ENCODE measurements around the gene LOC128125822.
A peak's percentile ranks its signal among the peaks of the same experiment; 100 is the strongest.

The LOC128125822 gene

DNA sequence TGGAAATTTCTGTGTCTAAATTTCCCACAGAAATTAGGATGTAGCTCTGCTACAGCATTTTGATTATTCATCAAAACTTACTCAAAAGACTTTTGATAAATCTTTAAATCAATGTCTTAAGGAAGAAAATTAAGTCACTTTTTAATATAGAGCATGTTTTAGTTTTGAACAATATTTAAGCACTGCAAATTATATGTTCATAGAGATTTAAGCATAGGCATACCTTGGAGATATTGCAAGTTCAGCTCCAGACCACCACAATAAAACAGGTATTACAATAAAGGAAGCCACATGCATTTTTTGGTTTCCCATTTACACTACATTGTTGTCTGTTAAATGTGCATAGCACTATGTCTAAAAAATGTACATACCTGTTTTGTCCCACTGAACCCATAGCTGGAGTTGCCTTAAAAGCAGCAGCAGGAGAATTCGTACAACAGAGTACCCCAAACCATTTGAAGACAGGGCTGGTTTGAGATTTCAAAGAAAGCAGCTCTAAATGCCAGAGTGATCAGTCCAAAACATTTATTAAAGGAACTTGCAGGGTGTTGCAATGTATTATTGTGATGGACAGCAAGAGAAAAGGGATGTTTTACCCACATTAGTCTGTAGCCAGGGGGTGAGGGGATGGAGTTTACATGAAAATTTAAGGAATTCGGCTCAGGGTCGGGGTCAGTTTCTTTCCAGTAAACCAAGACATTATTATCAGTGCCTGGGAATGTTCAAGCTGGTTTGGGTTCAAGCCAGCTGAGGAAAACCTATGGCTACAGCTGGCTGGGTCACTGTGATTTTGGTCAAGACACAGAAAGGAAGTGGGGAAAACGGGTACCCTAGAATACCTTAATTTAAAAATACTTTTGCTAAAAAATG lies 6.3 kb upstream of the LOC128125822 start:
- TF ChIP-seq, protein P1, sequence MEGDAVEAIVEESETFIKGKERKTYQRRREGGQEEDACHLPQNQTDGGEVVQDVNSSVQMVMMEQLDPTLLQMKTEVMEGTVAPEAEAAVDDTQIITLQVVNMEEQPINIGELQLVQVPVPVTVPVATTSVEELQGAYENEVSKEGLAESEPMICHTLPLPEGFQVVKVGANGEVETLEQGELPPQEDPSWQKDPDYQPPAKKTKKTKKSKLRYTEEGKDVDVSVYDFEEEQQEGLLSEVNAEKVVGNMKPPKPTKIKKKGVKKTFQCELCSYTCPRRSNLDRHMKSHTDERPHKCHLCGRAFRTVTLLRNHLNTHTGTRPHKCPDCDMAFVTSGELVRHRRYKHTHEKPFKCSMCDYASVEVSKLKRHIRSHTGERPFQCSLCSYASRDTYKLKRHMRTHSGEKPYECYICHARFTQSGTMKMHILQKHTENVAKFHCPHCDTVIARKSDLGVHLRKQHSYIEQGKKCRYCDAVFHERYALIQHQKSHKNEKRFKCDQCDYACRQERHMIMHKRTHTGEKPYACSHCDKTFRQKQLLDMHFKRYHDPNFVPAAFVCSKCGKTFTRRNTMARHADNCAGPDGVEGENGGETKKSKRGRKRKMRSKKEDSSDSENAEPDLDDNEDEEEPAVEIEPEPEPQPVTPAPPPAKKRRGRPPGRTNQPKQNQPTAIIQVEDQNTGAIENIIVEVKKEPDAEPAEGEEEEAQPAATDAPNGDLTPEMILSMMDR (IDR thresholded peaks at IDR 0.05; ENCODE audit: control insufficient read depth, extremely low read depth, insufficient read depth) = no peak
- H3K4me3 ChIP-seq (ENCODE audit: low read depth, low read length) = no peak overlapping the region
- DNase-seq (ENCODE audit: low read depth) = no peak

DNA sequence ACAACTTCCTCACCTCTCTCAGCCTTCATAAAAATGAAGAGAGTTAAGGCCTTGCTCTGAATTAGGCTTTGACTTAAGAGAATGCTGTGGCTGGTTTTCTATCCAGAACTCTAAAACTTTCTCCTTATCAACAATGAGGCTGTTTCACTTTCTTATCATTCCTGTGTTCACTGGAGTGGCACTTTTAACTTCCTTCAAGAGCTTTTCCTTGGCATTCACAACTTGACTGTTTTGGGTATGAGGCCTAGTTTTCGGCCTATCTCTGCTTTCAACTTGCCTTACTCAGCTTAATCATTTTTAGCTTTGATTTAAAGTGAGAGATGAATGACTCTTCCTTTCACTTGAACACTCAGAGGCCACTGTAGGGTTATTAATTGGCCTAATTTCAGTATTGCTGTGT lies 4.3 kb upstream of the LOC128125822 start:
- no peak for DNase-seq (ENCODE audit: low read depth)
- no peak overlapping the region for H3K4me3 ChIP-seq (ENCODE audit: low read depth, low read length)
- TF ChIP-seq, protein P1 (IDR thresholded peaks at IDR 0.05; ENCODE audit: control insufficient read depth, extremely low read depth, insufficient read depth) = no peak

DNA sequence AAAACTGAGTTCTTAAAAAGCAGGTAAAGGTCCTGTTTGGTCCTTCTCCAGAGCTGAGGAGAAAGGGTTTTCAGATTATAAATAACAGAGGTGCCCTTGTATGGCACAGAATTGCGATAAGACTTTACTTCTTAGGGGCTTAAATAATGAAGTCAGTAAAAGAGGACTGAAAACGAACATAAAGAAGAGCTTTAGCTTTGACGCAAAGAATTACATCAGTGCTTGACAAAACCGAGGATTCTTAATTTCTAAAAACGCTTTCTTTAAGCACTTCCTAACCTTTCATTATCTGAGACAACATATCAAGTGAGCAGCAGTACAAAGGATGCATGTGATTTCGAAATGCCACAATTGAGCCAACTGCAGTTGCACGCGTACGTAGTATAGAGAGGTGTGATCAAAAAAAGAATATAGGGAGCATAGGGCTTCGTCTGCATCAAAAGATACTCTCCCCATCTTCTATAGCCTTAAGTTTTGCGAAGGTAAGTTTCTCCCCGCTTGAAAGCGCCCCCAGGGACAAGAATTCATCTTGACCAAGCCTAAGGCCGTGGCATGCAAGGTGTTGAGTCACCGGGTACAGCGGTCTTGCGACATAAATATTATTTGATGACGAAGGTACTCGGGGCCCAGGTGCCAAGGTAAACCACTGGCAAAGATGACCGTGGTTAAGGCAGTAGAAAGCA lies 778 bp upstream of the LOC128125822 start:
- peak overlapping the region; percentile 62 for H3K4me3 ChIP-seq (ENCODE audit: low read depth, low read length)
- TF ChIP-seq, protein P1 (IDR thresholded peaks at IDR 0.05; ENCODE audit: control insufficient read depth, extremely low read depth, insufficient read depth) = no peak
- no peak for DNase-seq (ENCODE audit: low read depth)

DNA sequence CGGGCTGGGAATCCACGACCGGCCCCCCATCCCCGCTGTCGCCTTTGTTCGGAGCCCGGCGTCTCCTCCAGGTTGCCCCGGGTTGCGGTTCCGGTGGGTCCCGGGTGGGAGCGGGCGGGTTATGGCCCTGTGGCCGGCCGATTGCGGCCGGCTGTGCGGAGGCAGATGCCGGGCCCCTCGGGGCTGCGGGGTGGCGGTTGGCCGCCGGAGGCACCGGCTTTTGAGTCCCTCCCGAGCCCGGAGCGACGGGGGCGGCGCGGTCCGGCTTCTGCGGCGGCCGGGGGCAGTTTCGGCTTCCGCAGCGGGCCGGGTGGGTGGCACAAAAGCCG lies 431 bp downstream of the LOC128125822 start:
- TF ChIP-seq, protein P1 (IDR thresholded peaks at IDR 0.05; ENCODE audit: control insufficient read depth, extremely low read depth, insufficient read depth) = no peak
- peak overlapping the region; percentile 62 for H3K4me3 ChIP-seq (ENCODE audit: low read depth, low read length)
- DNase-seq (ENCODE audit: low read depth) = no peak

DNA sequence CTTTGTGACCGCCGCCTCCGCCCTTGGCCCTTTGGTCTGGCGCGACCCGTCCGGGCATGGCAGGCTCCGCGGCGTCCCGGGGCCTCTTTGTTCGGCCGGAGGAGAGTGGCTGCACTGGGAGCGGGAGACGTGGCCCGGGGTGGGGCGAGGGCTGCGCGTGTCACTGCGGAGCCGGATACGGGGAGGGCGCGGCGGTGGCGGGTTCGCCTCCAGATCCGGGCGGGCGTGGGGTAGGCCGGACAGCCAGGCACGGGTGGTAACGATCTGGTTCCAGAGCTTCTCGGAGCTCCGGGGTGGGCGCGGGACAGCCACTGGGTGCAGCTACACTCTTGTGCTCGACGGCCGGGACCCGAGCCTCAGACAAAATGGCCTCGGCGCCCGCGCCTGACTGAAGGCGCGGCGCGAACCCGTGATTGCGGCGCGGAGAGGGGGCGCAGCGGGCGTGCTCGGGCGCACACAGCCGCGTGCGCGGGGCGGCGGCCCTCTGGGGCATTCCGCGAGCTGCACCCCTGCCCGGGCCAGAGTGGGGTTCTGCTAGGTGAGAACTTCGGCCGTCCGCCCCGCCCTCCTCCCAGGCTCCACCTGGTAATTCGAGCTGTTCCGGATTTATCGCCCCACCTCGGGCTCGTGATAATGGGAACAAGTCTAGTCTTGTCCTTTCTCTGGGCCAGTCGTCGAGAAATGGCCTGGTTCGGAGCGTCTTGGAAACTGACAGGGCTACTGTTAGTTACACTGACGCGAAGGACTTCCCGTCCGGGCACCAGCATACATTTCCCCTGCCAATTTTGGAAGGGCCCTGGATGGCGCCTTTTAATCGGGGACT lies 1.0 kb downstream of the LOC128125822 start:
- DNase-seq (ENCODE audit: low read depth) = peak; percentile 73
- TF ChIP-seq, protein P1 (IDR thresholded peaks at IDR 0.05; ENCODE audit: control insufficient read depth, extremely low read depth, insufficient read depth) = no peak
- peak overlapping the region; percentile 62 for H3K4me3 ChIP-seq (ENCODE audit: low read depth, low read length)

DNA sequence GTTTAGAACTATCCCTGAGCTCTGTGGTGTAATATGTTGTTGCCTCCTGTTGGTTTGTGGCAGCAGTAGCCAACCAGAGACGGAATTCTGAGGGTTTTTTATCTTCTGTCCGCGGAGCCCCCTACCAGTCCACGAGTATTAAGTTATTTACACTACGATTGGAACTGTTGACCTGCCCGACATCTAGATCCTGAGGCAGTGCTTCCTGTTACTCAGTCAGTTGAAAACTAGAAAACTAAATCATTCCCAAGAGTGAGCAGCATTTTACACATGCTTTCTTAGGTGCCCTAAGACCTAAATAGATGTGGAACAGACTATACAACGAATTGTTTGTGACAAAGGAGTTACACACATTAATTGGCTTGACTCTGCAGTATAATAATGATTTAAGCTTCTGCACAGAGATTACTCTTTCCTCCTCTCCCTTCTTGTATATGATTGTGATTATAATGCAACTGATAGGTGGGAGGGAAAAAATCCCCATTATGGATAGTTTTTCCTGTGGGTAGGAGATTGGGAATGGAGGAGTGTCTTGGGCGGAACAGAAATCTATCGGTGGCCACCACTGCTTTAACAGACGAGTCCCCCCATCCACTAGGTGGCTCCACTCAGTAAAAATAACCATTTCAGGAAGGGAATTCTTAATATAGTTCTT lies 1.7 kb downstream of the LOC128125822 start:
- peak overlapping the region; percentile 62 for H3K4me3 ChIP-seq (ENCODE audit: low read depth, low read length)
- TF ChIP-seq, protein P1 (IDR thresholded peaks at IDR 0.05; ENCODE audit: control insufficient read depth, extremely low read depth, insufficient read depth) = peak; percentile 71
- no peak for DNase-seq (ENCODE audit: low read depth)

All from LNCaP clone FGC (cell line).